NCI-H510A treated with DMSO at 0.1 percent for 48 hours (cell line): Measurements from ENCODE around the gene RBL1.
"Not testable (repeated sequence)": the region's sequence is repeated elsewhere in the genome, so short reads cannot be mapped to it uniquely, and the experiment has no call there.

Source experiments
- DNase-seq: peaks from one replicate; lab custom pipeline; 2025; lab: John Stamatoyannopoulos, UW

RBL1 gene

GRCh38 chr20:37075932-37076685 is 19.7 kb downstream of the RBL1 start:
- DNase-seq: no peak

GRCh38 chr20:37072293-37073196 is 23.3 kb downstream of the RBL1 start:
- no peak for DNase-seq

DNA sequence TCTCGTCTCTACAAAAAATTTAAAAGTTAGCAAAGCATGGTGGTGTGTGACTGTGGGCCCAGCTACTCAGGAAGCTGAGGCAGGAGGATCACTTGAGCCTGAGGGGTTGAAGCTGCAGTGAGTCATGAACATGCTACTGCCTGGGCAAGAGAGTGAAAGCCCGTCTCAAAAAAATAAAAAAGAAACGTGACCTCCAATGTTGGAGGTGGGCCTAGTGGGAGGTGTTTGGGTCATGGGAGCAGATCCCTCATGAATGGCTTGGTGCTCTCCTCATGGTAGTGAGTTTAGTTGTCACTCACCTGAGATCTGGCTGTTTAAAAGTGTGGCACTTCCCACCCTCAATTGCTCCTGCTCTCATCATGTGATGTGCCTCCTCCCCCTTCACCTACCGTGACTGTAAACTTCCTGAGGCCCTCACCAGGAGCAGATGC is 24.3 kb downstream of the RBL1 start:
- DNase-seq: no peak

DNA sequence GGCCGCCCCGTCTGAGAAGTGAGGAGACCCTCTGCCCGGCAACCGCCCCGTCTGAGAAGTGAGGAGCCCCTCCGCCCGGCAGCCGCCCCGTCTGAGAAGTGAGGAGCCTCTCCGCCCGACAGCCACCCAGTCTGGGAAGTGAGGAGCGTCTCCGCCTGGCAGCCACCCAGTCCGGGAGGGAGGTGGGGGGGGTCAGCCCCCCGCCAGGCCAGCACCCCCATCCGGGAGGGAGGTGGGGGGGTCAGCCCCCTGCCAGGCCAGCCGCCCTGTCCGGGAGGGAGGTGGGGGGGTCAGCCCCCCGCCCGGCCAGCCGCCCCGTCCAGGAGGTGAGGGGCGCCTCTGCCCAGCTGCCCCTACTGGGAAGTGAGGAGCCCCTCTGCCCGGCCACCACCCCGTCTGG is 26.2 kb downstream of the RBL1 start:
- not testable (repeated sequence) for DNase-seq

GRCh38 chr20:37066168-37066567 is 29.6 kb downstream of the RBL1 start:
- no peak for DNase-seq

DNA sequence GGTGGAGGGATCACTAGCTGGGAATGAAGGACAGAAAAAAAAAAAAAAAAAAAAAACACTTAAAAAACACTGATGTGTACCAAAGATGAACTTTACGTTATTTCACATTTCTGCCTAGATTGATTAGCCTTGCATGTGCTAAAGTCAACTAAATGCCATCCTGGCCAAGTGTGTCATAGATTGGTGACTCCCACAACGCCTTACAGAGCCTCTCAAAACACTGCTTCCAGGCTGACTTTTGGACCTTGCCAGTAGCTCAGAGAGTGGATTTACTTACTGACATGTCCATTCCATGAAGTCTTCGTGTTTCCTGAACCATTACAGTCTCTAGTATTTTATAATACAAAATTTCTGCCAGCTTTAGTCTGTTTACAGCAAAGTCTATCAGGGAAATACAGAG is 40.5 kb downstream of the RBL1 start:
- no peak for DNase-seq

DNA sequence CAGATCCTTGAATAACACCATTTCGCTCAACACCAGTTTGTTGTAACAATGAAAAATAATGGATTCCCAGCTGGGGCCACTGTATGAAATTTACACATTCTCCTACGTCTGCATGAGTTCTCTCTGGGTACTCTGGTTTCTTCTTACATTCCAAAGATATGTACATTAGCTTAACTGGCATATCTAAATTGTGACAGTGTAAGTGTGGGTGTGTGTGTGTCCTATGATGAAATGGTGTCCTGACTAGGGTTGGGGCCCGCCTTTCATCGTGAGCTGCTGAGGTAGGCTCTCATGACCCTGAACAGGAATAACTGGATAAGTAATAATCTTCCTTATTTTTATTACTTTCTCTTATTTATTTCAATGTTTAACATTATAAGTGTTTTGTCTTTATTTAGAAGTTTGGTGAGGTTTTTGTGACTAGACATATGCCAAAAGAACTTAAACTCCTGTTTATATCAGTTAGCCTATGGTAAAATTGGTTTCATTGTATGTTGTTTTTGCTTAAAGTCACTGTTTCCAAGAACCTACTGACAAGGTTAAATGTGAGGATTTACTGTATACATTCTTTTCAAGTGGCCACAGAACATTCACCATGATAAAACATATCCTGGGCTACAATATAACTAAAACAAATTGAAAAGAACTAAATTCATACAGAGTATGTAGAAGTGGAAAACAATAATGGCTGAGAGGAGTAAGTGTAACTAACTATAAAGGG is 42.4 kb downstream of the RBL1 start:
- DNase-seq: no peak

GRCh38 chr20:37042986-37043972 is 52.5 kb downstream of the RBL1 start:
- no peak for DNase-seq

DNA sequence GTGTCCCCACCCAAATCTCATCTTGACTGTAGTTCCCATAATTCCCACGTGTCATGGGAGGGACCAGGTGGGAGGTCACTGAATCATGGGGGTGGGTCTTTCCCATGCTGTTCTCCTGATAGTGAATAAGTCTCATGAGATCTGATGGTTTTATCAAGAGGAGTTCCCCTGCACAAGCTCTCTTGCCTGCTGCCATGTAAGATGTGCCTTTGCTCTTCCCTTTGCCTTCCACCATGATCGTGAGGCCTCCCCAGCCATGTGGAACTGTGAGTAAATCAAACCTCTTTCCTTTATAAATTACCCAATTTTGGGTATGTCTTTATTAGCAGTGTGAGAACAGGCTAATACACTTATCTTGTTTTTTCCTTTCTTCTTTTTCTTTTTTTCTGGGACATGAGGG is 56.4 kb downstream of the RBL1 start:
- not testable (repeated sequence) for DNase-seq

GRCh38 chr20:37032077-37032476 is 63.7 kb downstream of the RBL1 start:
- DNase-seq: no peak

- DNase-seq: no peak
Observed at GRCh38 chr20:37020636-37021035, 75.2 kb downstream of the RBL1 start.

GRCh38 chr20:37012631-37013030 is 83.2 kb downstream of the RBL1 start:
- DNase-seq: not testable (repeated sequence)

DNA sequence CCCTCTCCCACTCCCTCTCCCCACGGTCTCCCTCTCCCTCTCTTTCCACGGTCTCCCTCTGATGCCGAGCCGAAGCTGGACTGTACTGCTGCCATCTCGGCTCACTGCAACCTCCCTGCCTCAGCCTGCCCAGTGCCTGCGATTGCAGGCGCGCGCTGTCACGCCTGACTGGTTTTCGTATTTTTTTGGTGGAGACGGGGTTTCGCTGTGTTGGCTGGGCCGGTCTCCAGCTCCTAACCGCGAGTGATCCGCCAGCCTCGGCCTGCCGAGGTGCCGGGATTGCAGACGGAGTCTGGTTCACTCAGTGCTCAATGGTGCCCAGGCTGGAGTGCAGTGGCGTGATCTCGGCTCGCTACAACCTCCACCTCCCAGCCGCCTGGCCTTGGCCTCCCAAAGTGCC is 83.9 kb downstream of the RBL1 start:
- DNase-seq: not testable (repeated sequence)

- no peak for DNase-seq
Observed at GRCh38 chr20:37011147-37011546, 84.7 kb downstream of the RBL1 start.

DNA sequence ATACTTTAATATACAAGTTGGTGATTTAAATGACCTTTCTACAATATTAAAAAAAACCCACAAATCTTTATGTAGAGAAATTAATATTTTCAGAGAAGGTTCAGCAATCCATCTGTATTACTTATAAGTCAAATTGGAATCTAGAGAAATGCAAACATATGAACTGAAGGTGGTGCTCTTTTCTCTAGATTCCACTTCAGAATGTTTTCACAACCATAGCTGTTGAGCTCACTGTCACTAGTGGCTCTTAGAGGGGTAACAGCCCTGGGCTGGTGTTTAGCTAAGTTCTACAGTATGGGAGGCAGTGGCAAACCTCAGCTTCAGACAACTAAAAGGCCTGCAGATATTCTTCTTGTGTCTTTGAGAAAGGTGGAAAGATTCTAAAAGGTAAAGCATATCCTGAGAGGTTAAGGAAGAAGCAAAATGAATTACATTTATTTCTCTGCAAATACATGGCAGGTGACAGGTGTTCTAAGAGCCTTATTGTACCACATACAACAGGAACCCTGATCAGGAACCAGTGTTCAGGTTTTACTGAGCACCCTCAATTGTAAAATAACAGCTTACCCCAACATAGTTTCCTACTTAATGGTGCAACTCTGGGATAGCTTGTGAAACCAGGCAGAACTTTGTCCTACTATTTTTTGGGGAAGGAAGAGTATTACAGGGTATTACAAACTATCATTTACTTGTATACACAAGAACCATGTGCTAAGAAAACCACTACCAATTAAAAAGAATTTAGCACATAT is 87.7 kb downstream of the RBL1 start:
- no peak for DNase-seq

DNA sequence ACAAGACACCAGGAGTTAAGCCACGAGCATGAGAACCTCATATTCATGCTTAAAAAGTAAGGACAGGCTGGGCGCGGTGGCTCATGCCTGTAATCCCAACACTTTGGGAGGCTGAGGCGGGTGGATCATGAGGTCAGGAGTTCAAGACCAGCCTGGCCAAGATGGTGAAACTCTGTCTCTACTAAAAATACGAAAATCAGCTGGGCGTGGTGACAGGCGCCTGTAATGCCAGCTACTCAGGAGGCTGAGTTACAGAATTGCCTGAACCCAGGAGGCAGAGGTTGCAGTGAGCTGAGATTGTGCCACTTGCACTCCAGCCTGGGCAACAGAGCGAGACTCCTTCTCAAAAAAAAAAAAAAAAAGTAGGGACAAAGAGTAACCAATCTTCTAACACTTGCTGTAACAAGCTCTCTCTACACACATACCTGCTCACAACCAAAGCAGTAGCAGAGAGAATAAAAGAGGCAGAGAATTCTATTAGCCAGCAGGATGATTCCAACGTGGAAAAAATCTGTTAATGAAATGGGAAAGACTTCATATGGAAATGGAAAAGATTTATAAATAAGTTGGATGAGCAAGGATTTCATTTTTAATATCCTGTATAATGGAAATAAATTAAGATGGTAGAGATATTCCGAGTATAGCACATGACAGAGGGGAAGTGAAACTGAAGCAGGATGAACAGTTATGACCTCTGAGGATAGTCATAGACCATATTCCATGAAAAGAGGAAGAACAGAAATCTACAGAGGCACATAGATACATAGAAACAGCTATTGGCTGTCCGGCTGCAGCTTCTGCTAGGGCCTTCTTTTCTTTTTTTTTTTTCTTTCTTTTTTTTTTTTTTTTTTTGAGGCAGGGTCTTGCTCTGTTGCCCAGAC is 90.5 kb downstream of the RBL1 start:
- not testable (repeated sequence) for DNase-seq

GRCh38 chr20:37001634-37002033 is 94.2 kb downstream of the RBL1 start:
- not testable (repeated sequence) for DNase-seq

- DNase-seq: not testable (repeated sequence)
Observed at GRCh38 chr20:37000171-37000570, 95.6 kb downstream of the RBL1 start.

DNA sequence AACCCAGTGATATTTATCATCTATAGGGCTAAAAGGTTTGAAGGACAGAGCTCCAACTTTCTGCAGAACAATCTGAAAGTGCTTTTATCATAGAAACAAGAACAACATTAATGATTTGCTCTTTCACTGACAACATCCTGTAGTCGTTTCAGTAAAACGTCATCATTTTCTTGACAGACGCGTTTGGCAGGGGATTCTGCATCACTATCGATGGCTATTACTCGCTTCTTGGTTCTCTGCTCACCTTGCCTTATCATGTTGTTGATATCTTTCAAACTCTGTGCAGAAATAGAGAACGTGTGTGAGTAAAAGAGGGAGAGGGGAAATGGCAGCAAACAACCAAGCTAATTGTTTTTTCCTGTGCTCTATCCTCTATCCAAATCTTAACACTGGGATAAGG is 97.1 kb downstream of the RBL1 start:
- no peak for DNase-seq
